H7 (cell line): ENCODE results near the gene ADGB. TPM values are rescaled to one million over a fixed set of nuclear protein-coding genes. Genes with fewer than 3 reads are reported as not detected.

Experiments
- DNase-seq: peaks from one replicate; pipeline ENCODE4 v3.0.0; 2012
- H3K27me3 ChIP-seq: 2 replicates; pipeline ENCODE4 v1.6.0; 2011; ENCODE audit warnings: mild to moderate bottlenecking, low read length; ENCODE audit not compliant: control insufficient read depth, insufficient read depth
- H3K36me3 ChIP-seq: replicated peaks from 2 replicates; pipeline ENCODE4 v1.5.1; 2011; ENCODE audit warnings: low read length; ENCODE audit not compliant: control insufficient read depth, insufficient read depth
- H3K4me3 ChIP-seq: 2 replicates; pipeline ENCODE4 v1.5.1; 2011; ENCODE audit warnings: low read depth, mild to moderate bottlenecking, control low read depth, low read length, moderate library complexity; ENCODE audit not compliant: insufficient read depth
- total RNA-seq: library from RNA; depleted of rRNA; stranded (reverse); fragments of >200 nt; shearing (Covaris generic); gene quantifications from 2 replicates; pipeline ENCODE4 v1.2.3, GENCODE V29; 2014

ADGB gene
- total RNA-seq, 1 experiment from 2014 or later, result not detected

DNA sequence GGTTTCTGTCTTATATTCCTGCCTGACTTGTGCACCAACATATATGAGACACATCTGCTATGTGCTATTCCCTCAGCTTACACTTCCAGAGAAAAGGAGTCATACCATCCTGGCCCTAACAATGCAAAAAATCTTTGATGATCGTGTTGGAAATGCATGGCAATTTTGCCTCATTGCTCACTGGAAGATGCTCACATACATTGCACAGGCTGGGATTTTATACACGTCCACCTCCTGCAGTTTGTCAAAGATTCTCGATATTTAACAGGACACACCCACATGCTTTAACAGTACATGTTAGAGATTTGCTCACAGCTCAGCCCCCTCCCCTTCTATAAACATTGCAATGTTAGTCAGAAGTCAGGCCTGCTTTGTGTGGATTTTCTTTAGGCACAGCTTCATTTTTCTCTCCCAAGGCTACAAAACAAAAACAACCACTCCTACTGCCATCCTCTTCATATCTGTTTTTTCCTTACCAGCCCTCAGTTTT, 66.1 kb downstream of the ADGB start:
- Histone ChIP-seq H3K36me3 (no peaks in the 10 kb centered on the region), H3K4me3 (no peak overlapping the region), H3K27me3 (no peaks in the 10 kb centered on the region)
- DNase-seq, result no peak

DNA sequence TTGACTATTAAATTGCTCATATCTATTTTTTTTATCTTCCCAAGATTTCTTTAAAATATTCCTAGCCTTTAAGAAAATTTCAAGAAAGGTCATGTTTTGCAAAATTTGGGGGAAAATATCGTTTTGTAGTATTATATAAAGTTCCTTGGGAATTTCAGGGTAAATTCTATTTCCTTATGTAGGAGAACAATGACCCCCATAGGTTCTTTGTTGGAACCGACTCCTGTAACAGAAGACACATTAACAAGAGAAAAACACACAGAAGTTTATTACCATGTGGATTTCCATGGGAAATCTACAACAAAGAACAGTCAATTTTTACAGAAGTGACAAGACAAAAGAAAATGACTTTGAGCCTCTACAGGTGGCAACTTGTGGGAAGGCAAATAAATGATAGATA, 68.1 kb downstream of the ADGB start:
- no peak for DNase-seq
- no peak overlapping the region for H3K4me3 ChIP-seq
- H3K27me3 ChIP-seq, result no peaks in the 10 kb centered on the region
- H3K36me3 ChIP-seq, result no peaks in the 10 kb centered on the region

DNA sequence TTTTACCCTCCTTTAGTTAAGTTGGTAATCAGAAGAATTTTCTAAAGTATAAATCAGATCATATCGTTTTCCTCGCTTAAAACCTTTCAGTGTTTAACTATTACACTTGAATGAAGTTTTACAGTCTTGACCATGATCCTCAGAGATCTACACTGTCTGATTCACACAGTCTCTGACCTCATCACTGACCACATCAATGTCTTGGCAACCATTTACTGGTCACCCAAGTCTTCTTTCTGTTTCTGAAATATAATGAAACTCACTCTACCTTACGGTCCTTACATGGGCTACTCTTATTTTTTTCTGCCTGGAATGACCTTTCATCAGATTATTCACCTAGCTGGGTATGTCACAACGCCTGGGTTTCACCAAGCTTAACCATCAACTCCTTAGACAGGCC, 71.4 kb downstream of the ADGB start:
- no peak for DNase-seq
- Histone ChIP-seq H3K36me3 (no peaks in the 10 kb centered on the region), H3K27me3 (no peaks in the 10 kb centered on the region), H3K4me3 (no peak overlapping the region)

DNA sequence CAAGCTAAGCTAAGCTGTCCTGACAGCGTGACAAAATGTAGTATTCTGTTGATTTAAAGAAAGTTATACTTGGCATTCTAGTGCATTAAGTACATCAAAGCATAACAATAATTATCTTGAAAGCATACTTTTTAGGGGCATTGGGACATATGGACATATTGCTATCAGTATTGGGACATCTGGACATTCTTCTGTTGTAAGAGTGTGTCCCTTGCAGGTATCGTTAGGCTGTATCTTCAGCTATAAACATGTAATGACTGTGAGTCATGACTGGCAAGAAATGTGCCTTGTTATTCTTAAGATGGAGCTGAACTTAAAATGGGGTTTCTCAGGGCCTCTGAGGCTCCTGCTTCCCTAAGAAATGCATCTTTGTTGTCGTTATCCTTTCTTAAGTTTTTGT, 74.3 kb downstream of the ADGB start:
- H3K36me3 ChIP-seq, result no peaks in the 10 kb centered on the region
- H3K4me3 ChIP-seq, result no peak overlapping the region
- no peak for DNase-seq
- no peaks in the 10 kb centered on the region for H3K27me3 ChIP-seq

DNA sequence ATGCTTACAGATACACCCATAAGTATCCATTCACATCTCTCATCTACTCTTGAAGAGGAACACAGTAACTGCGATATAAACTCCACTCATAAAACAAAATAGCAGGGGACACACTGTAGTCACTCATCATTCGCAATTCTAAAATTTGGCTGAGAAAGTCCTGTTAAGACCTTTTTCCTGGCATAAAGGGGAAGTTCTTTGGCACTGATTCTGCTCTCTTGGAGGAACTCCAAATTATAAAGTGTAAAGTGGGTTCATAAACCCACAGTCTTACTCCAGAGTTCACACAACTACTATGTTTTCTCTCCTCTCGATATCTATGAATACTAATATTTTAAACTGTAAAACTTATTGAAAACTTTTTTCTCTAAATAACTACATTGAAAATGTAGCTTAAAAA, 80.6 kb downstream of the ADGB start:
- no peak for DNase-seq
- Histone ChIP-seq H3K4me3 (no peak overlapping the region), H3K27me3 (no peaks in the 10 kb centered on the region), H3K36me3 (no peaks in the 10 kb centered on the region)

DNA sequence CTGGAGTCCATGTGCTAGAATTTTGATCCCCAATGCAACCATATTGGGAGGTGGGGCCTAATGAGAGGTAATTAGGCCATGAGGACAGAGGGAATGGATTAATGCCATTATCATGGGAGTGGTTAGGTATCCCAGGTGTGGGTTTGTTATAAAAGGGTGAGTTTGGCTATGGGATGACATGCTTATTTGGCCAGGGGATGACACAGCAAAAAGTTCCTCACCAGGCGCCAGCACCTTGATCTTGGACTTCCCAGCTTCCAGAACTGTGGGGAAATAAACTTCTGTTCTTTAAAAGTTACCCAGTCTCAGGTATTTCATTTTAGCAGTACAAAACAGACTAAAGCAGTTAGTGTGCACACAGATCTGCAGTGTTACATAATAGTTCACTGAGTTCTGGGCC, 84.1 kb downstream of the ADGB start:
- no peak overlapping the region for H3K4me3 ChIP-seq
- no peak for DNase-seq
- H3K36me3 ChIP-seq, result no peaks in the 10 kb centered on the region
- H3K27me3 ChIP-seq, result no peaks in the 10 kb centered on the region

DNA sequence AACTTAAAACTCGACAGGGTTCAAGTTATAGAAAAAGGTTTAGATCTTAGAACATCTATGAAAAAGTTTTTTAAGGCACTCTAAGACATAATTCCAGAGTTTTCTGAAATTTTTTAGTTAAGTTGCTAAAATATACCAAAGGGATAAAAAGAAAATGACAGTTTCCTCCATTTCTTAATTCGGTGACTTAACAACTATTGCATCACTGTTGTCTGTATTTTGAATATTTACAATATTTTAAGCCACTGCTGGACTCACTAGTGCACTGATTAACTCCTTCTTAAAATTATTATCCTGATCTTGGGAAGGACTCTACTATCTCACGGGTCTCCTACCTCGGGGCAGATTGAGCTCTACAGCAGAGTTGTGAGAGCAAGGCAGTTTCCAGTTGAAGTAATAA, 91.0 kb downstream of the ADGB start:
- Histone ChIP-seq H3K36me3 (no peaks in the 10 kb centered on the region), H3K4me3 (no peak overlapping the region), H3K27me3 (no peaks in the 10 kb centered on the region)
- DNase-seq, result no peak

DNA sequence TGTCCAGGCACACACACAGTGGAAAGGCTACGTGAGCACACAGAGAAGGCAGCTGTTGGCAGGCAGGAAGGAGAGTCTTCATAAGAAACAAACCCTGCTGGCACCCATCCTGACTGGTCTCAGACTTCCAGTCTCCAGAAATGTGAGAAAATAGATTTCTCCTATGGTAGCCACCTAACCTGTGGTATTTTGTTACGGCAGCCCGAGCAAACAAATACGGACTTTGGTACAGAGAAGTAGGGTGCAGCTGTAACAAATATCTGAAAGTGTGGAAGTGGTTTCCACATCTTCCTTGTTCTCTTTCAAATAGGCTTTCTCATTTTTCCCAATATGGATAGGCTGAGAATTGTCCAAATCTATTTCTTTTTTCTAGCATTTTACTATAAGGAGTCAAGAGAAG, 94.6 kb downstream of the ADGB start:
- Histone ChIP-seq H3K4me3 (no peak overlapping the region), H3K27me3 (no peaks in the 10 kb centered on the region)
- no peak for DNase-seq

DNA sequence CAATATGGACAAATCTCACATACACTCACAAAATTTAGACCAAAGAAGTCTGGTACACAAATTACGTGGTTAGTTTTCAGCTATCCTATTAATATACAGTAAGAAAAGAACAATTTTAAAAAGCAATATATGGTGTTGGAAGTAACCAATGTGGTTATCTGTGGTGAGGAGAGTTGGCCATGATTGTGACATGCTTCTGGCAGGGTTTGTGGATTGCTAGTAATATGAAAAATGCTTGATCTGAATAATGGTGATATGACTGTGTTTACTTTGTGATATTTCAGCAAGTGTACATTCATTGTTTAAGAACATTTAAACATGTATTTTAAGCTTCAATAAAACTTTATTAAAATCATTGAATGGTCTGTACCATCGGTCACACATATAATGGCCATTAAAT, 99.1 kb downstream of the ADGB start:
- Histone ChIP-seq H3K36me3 (no peaks in the 10 kb centered on the region), H3K27me3 (no peaks in the 10 kb centered on the region), H3K4me3 (no peak overlapping the region)
- DNase-seq, result no peak

More for the DNA sequence above, 94.6 kb downstream of the ADGB start:
- no peaks in the 10 kb centered on the region for H3K36me3 ChIP-seq

DNA sequence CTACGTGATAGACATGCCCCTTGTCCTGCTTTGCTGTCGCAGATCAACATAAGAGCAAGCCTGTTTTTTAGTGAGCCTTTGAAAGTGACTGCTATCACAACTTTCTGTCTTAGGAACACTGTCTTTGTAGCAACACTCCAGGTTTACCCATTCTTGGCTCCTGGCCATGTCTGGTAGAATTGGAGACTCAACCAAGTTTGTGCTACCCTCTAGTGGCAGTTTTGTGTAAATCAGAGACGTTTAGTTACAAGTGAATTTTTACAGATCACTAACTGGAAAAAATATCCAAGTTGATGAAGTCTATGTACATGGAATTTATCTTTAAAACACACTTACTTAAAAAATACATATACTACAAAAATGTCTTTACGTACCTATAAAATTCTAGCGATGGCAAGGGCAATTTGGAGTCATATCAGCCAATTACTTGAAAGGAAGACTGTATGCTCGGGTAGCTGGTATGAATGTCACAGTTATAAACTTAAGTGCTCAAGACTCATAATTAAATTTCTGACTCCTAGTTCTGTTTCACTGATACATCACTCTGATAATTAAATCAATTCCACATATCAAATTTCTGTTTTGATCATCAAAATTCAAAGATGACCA, 101.4 kb downstream of the ADGB start:
- peak; percentile 13 for DNase-seq

DNA sequence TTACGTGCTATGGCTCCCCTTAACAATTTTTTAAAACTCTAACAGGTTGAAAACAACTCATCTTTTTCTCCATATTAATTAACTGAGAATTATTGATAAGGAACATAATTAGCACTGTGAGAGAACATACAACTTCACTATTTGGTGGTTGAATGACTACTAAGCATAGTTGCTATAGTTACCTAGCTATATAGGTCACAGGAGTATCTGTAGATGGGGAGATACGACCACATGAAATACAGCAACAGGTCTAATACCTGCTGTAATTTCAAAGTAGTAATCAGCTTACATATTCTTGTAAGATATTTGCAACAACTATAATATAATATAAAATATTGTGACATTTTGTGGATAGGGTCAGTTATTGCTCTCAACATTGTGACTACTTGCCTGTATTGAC, 102.9 kb downstream of the ADGB start:
- DNase-seq, result no peak
- Histone ChIP-seq H3K27me3 (no peaks in the 10 kb centered on the region), H3K36me3 (no peaks in the 10 kb centered on the region), H3K4me3 (no peak overlapping the region)

More for the DNA sequence above, 101.4 kb downstream of the ADGB start:
- H3K27me3 ChIP-seq, result no peaks in the 10 kb centered on the region
- H3K36me3 ChIP-seq, result no peaks in the 10 kb centered on the region
- H3K4me3 ChIP-seq, result no peak overlapping the region

DNA sequence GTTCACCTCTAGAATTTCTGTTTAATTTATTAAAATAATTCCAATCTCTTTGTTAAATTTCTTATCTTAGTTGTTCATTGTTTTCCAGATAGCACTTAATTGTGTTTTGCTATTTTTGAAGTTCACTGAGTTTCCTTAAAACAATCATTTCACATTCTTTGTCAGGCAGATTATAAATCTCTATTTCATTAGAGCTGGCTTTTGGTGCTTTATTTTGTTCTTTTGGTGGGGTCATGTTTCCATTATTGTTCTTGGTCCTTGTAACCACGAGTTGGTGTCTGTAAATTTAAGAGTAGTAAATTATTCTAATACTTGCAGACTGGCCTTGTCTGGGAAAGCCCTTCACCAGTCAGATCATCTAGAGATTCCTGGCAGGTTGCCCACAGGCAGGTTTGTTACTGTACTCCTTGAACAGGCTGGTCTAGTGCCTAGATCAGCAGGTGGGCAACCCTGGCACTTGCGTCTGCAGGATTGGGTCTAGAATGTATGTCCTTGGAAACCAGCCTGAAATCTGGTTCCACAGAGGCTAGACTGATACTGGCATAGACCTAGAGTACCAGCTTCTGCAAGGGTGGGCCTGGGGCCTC, 110.4 kb downstream of the ADGB start:
- DNase-seq, result no peak
- no peak overlapping the region for H3K4me3 ChIP-seq
- H3K27me3 ChIP-seq, result no peaks in the 10 kb centered on the region
- H3K36me3 ChIP-seq, result no peaks in the 10 kb centered on the region

DNA sequence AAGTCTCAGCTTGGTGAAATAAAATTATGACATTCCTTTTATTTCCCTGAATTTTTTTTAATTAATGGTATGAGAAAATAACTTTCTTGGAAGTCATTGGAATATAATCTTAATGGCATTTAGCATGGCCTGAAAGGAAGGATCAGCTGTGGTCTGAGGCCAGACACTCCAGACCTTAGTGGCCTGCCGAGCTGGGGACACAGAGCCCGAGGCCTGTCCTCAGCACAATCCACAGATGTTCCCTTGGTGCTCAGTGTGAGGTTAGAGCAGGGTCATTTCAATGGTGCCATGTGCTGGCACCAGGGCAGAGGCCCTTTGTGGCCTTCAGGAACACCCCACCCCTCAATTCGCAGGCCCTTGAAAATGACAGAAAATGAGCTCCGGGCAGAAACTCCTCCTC, 120.6 kb downstream of the ADGB start:
- no peak overlapping the region for H3K4me3 ChIP-seq
- no peaks in the 10 kb centered on the region for H3K36me3 ChIP-seq
- no peaks in the 10 kb centered on the region for H3K27me3 ChIP-seq
- DNase-seq, result no peak

DNA sequence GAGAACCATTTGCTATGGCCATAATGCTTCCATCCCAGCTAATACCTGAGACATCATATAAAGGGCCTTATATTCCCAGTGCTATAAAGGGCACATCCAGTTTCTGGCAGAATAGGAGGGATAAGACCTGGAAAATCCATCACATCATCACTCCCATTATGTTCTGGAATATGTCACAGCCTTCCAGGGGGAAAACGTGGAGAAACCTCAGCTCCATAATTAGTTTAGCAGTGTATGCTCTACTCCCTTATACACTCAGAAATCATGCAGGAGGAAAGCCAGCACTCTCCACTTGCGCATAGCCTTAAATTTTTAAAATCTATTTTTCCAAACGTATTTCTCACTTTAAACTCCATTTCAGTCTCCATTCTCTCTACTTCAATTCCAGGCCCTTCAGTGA, 140.9 kb downstream of the ADGB start:
- no peak for DNase-seq
- Histone ChIP-seq H3K36me3 (no peaks in the 10 kb centered on the region), H3K27me3 (no peaks in the 10 kb centered on the region), H3K4me3 (no peak overlapping the region)

DNA sequence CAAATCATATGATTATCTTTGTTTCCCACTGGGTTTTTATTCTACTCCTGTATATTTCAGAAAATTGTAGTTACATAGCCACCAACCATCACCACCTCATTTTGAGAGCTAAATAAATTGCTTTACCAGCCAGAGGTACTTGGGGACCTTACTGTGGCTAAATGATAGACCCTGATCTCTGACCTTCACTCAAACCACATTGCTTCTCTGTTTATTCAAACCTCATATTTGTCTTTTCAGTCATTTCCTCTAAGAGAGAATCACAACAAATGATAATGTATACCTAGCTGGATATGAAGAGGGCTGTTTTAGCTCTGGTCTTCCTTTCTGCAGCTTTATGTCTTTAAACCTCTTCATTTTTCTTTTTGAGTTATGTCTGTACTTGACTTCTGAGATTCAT, 142.8 kb downstream of the ADGB start:
- Histone ChIP-seq H3K27me3 (no peaks in the 10 kb centered on the region), H3K36me3 (no peaks in the 10 kb centered on the region), H3K4me3 (no peak overlapping the region)
- DNase-seq, result no peak

DNA sequence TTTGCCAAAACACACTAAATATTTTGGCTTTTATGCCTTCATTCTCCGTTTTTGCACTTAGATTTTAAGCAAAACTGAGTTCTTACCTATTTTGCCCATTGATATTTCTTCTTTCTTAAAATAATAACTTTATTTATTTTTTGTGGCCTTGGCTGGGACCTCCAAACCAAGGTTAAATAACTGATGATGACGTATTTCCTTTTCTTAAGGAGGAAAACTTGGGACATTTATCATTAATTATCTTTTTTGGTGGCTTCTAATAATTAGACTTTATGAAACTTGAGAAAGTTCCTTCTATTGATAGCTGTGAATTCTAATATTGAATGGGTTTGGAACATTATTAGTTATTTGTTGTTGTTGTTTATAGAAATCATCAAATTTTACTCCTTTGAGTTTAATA, 154.5 kb downstream of the ADGB start:
- no peaks in the 10 kb centered on the region for H3K36me3 ChIP-seq
- no peak for DNase-seq
- H3K27me3 ChIP-seq, result no peaks in the 10 kb centered on the region

More for the DNA sequence above, 154.5 kb downstream of the ADGB start:
- no peak overlapping the region for H3K4me3 ChIP-seq
